Measurements from ENCODE around the gene MAGI2.
A peak's percentile ranks its signal among the peaks of the same experiment; 100 is the strongest.
"Not testable (repeated sequence)": the region's sequence is repeated elsewhere in the genome, so short reads cannot be mapped to it uniquely, and the experiment has no call there.

Gene MAGI2

DNA sequence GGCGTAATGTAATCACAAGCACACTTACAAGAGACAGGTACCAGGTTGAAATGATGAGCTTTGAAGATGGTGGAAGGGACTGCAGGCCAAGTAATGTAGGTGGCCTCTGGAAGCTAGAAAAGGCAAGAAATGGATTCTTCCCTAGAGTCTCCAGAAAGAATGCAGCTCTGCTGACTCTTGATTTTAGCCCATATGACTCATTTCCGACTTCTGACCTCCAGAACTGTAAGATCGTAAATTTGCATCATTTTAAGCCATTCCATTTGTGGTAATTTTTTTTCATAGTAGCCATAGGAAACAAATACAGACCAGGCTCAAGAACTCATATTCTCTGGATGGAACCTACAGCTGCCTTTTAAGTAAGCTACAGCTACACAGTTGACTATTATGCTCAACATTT, 315.5 kb downstream of the MAGI2 start:
- no peak for DNase-seq

- DNase-seq, result no peak
Measured at GRCh38 chr7:79132844-79133451, 320.5 kb downstream of the MAGI2 start.

DNA sequence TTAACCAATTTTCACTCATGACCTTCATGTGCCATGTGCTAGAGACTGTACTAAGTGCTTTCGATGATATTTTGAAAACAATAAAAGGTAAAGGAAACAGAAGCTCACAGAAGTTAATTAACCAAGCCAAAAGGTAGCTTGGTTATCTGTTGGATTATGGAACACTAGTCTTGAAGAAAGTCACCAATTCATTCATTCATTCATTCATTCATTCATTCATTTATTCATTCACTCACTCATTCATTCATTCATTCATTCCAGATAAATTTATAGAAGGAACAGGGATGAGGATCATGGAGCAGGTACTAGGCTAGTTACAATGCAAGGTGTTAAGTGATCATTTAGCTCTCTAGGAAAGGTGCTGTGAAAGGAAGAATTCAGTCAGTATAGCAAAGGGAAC, 322.8 kb downstream of the MAGI2 start:
- no peak for DNase-seq

DNA sequence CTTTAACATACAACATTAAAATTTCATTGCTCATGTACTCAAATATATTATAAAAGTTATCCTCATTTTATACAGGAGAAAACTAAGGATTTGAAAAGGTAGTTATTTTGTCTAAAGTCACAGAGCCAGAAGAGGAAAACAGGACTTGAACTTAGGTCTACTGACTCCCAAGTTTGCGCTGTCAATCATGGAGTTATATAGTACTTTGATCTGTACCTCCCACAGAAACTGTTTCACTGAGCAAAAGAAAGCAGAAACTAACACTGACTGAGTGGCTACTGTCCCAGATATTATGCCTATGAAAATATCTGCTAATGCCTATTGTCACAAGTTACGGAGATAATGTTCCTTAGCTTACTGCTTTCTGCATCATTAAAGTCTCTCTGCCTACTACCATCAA, 329.1 kb downstream of the MAGI2 start:
- DNase-seq, result no peak

DNA sequence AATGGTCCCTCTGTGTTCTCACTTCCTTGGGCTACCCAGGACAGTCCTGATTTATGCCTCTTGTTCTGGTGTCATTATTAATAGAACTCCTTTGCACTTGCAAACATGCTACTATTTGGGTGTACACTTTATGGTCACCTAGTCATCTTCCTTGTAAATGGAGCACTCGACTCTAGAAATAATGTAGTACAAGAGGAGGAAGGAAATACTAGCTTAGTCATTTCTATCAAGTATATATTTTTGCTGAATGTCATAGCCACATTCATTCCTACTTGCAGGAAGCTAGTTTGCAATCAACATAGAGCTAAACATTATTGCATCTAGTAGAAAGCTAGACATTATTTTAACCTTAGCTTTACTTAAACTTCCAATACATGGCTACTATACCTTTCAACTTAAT, 335.3 kb downstream of the MAGI2 start:
- no peak for DNase-seq

- DNase-seq, result no peak
Measured at GRCh38 chr7:79096361-79096805, 357.1 kb downstream of the MAGI2 start.

DNA sequence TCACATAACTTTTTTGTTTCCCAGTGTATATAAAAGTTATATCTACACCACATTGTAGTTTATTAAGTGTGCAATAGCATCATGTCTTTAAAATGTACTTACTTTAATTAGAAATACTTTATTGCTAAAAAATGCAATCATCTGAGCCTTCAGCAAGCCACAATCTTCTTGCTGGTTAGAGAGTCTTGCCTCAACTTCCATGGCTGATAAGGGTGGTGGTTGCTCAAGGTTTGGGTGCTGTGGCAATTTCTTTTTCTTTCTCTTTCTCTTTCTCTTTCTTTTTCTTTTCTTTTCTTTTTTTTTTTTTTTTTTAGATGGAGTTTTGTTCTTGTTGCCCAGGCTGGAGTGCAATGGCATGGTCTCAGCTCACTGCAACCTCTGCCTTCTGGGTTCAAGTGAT, 360.0 kb downstream of the MAGI2 start:
- no peak for DNase-seq

GRCh38 chr7:79091661-79092060, 361.8 kb downstream of the MAGI2 start:
- no peak for DNase-seq

GRCh38 chr7:79091011-79091410, 362.5 kb downstream of the MAGI2 start:
- DNase-seq, result no peak

- no peak for DNase-seq
Measured at GRCh38 chr7:79090543-79090942, 362.9 kb downstream of the MAGI2 start.

GRCh38 chr7:79084423-79084822, 369.0 kb downstream of the MAGI2 start:
- no peak for DNase-seq

GRCh38 chr7:79079919-79080554, 373.4 kb downstream of the MAGI2 start:
- DNase-seq, result no peak

GRCh38 chr7:79078273-79078672, 375.2 kb downstream of the MAGI2 start:
- DNase-seq, result no peak

DNA sequence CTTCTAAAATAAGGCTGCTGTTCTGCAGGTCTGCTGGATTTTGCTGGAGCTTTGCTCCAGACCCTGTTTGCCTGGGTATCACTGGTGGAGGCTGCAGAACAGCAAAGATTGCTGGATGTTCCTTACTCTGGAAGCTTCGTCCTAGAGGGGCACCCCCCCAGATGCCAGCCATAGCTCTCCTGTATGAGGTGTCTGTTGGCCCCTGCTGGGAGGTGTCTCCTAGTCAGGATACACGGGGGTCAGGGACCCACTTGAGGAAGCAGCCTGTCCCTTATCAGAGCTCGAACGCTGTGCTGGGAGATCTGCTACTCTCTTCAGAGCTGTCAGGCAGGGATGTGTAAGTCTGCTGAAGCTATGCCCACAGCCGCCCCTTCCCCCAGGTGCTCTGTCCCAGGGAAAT, 382.3 kb downstream of the MAGI2 start:
- not testable (repeated sequence) for DNase-seq

DNA sequence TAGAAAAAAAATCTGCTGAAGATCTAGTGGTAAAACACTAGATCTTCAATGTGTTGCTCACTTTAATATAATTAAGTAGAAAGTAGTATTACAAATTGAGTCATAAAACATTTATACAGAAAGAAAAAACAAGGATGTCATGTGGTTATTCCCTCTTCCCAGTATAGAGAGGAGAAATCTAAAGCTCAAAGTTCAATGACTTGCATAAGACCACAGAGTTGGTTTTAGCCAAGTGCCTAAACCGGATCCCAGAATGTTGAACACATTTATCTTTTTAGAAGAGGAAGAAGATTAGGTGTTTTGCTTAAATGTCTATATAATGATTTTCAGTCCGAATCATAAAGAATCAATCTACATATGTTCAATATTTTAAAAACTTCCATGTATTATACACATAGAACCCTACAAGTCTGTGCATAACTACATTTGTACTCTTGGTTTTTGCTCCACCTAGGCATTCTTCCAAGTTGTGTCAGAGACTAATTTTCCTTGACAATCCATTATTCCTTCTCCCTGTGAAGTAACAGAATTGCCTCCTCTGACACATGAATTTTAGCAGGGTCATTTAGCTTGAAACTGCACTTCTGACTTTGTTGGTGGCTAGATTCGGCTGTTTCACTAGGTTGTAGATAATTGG, 389.2 kb downstream of the MAGI2 start:
- DNase-seq, result no peak

- DNase-seq, result no peak
Measured at GRCh38 chr7:79063019-79063698, 390.3 kb downstream of the MAGI2 start.

DNA sequence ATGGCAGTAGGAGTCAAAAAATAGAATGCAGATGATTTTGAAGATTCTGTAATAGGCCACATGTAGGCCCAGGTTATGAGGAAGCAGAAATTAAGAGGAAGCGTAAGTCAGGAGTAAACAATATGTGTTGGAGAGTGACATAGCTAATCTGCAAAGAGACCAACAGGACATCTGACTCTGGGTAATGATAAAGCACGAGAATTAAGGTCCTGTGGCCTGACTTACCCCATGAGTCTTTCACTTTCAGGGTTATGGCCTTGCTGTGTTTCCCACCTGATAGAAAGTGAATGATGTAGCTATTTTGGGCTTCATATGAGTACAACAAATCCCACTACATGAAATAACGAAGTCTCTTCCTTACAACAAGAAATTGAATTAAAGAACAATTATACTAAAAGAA, 393.0 kb downstream of the MAGI2 start:
- DNase-seq, result no peak

DNA sequence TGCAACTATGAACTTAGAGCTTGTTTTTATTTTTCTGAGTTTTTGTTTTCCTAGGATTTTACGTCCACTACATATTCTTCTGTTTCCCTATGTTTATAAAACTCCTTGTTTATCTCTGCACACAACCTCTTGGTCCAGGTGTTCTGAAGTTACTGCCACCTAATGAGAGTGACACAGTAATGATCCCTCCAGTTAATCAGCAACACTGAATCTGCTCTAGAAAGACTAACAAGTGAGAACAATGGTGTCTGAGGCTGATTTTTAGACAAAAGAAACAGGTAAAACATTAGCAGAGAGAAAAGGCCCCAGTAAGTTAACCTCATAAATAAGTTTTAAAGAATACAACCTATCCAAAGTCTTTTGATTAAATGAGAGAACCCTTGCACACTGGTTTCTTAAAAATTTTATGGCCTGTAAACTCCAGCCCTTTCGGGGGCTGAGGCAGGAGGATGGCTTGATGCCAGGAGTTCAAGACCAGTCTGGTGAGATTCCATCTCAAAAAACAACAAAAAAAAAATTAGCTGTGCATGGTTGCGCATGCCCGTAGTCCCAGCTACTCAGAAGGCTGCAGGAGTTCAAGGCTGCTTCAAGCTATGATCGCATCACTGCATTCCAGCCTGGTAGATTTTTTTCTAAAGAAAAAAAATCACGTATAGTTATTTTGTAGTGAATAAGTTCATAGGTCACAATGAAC, 397.6 kb downstream of the MAGI2 start:
- DNase-seq, result peak; percentile 24

DNA sequence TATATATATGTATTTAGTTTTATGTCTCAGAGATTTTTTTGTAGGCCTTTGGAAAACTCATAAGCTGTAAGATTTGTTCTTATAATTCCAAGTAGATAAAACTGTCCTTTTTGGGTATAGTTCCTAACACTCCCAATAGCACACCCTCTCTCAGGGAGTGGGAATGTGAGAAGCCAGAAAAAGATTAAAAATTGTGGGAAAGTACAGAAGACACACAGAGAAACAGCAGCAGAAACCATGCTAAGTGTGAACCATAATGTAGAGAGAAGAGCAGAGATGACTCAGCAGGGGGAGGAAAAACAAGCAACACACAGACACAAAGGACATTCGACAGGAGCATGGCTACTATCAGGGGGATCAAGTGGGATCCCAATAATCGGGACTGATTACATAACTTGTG, 401.6 kb downstream of the MAGI2 start:
- no peak for DNase-seq

DNA sequence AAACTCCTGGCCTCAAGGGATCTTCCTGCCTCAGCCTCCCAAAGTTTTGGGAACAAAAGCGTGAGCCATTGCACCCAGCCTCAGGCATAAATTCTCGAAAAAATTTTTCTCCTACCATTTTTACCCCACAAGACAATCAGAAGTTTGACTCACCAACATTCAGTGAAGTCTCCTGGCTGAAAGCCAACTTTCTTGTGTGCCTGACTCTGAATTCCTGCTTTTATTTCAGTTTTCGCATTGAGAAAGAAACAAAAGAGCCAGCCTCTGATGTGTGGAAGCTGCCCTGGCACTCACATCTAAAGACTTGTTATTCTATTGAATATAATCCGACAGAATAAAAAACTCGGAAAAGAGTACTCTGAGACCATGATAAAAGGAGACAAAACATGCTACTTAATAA, 402.9 kb downstream of the MAGI2 start:
- no peak for DNase-seq

- no peak for DNase-seq
Measured at GRCh38 chr7:79046061-79046460, 407.4 kb downstream of the MAGI2 start.

- no peak for DNase-seq
Measured at GRCh38 chr7:79037001-79037400, 416.5 kb downstream of the MAGI2 start.

DNA sequence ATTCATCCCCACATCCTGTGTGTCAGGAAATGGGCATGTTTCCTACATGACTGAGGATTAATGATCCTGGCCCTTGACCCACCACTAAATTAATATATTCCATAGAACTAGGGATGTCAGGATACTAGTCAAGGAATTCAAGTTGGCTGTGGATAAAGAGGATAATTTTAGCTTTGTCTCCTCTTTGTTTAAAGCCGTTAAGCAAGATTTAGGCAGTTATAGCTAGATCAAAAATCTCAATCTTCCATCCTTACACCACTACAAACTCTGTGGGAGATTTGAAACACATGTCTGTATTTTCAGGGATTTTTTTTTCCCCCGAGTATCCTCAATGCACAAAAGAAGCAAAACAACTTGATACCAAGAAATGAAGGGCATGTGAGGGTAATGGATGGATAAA, 417.1 kb downstream of the MAGI2 start:
- no peak for DNase-seq
